H1 (cell line): Measurements from ENCODE around the gene TRNAU1AP. TPM values are rescaled to one million over a fixed set of nuclear protein-coding genes. Genes with fewer than 3 reads are reported as not detected.

ENCODE experiments used
- JUN ChIP-seq: IDR thresholded peaks from 2 replicates; pipeline ENCODE4 v1.6.1; 2011; ENCODE audit warnings: low read depth, mild to moderate bottlenecking, improper control_type of control experiment, low read length
- RAD21 ChIP-seq, 2 experiments: IDR thresholded peaks in 1 of 2; conservative IDR thresholded peaks in 1 of 2; 2 replicates each; pipeline ENCODE4 v1.6.1; 2011; ENCODE audit warnings: low read depth in 2 of 2, low read length in 2 of 2, improper control_type of control experiment in 1 of 2, inconsistent platforms in 1 of 2, mild to moderate bottlenecking in 1 of 2, moderate library complexity in 1 of 2
- SAP30 ChIP-seq: fragments of 300-600 bp; sonication (generic); IDR thresholded peaks from 2 replicates; pipeline ENCODE4 v1.7.1; 2012; ENCODE audit warnings: low read length, moderate library complexity, mild to moderate bottlenecking, inconsistent platforms; ENCODE audit not compliant: insufficient read depth, insufficient replicate concordance
- SP1 ChIP-seq: IDR thresholded peaks from 2 replicates; pipeline ENCODE4 v1.6.1; 2011; ENCODE audit warnings: low read depth, low read length
- ZNF274 ChIP-seq: IDR thresholded peaks from 2 replicates; pipeline ENCODE4 v1.7.0; 2012; ENCODE audit warnings: low read length, borderline replicate concordance; ENCODE audit errors: extremely low read depth
- polyA plus RNA-seq, 7 experiments: library from polyadenylated mRNA; depleted of rRNA in 3 of 7; stranded (reverse) in 5 of 7; unstranded in 2 of 7; fragments of >200 nt in 5 of 7; fragments of 200-250 nt in 2 of 7; gene quantifications; 1 replicate in 5 of 7; 2 replicates in 1 of 7; 4 replicates in 1 of 7; pipeline versions ENCODE4 v1.2.1 to v1.2.3, GENCODE V29; 2011 to 2013; ENCODE audit warnings: missing spikeins in 2 of 7, mixed read lengths in 2 of 7
- total RNA-seq: library from RNA; stranded (reverse); fragmentation: NEBNext Ultra II Directional; extraction: Animal tissue kit (Norgen Biotek cat#: 25700); gene quantifications from 2 replicates; pipeline ENCODE4 v1.2.1, GENCODE V29; 2021

The TRNAU1AP gene
- total and polyA plus RNA-seq, 2 of the 8 experiments (the other 6 are each of a cell fraction or from before 2014, with no cell fraction given): 35.2 to 37.1 TPM

GRCh38 chr1:28565040-28565439, 12.2 kb downstream of the TRNAU1AP start (continued):
- TF ChIP-seq RAD21 (IDR thresholded peaks at IDR 0.05 in 1 of 2, conservative IDR thresholded peaks at IDR 0.05 in 1 of 2; ENCODE audit: low read depth in 2 of 2, low read length in 2 of 2) (no peak), SAP30 (no peak), SP1 (no peak), JUN (no peak), ZNF274 (no peak)
